Hepatocyte (in vitro differentiated cells): Measurements from ENCODE around the gene XYLT1. TPM values are rescaled to one million over a fixed set of nuclear protein-coding genes. Genes with fewer than 3 reads are reported as not detected.

Source experiments
- DNase-seq: peaks from one replicate; pipeline ENCODE4 v3.0.0-alpha.2; 2016; ENCODE audit warnings: low spot score
- H2AFZ ChIP-seq: fragments of 200-600 bp; sonication (generic); 2 replicates; pipeline ENCODE4 v1.6.0; 2016; ENCODE audit warnings: antibody characterized with exemption, mild to moderate bottlenecking
- H3K27ac ChIP-seq: fragments of 200-600 bp; sonication (generic); 2 replicates; pipeline ENCODE4 v1.5.1; 2016; ENCODE audit warnings: mild to moderate bottlenecking
- H3K27me3 ChIP-seq: fragments of 200-600 bp; sonication (generic); 2 replicates; pipeline ENCODE4 v1.6.1; 2016
- H3K36me3 ChIP-seq: fragments of 200-600 bp; sonication (generic); replicated peaks from 2 replicates; pipeline ENCODE4 v1.5.1; 2016; ENCODE audit warnings: low read depth; ENCODE audit not compliant: insufficient read depth
- H3K4me1 ChIP-seq: fragments of 200-600 bp; sonication (generic); 2 replicates; pipeline ENCODE4 v1.5.1; 2016; ENCODE audit warnings: mild to moderate bottlenecking, moderate library complexity; ENCODE audit not compliant: insufficient read depth
- H3K4me2 ChIP-seq: fragments of 200-600 bp; sonication (generic); 2 replicates; pipeline ENCODE4 v1.6.0; 2016
- H3K4me3 ChIP-seq: fragments of 200-600 bp; sonication (generic); 2 replicates; pipeline ENCODE4 v1.5.1; 2016; ENCODE audit warnings: mild to moderate bottlenecking
- H3K79me2 ChIP-seq: fragments of 200-600 bp; sonication (generic); 2 replicates; pipeline ENCODE4 v1.6.0; 2017; ENCODE audit warnings: mild to moderate bottlenecking
- H3K9me2 ChIP-seq: fragments of 200-600 bp; sonication (generic); replicated peaks from 2 replicates; pipeline ENCODE4 v1.6.0; 2017; ENCODE audit warnings: mild to moderate bottlenecking; ENCODE audit not compliant: insufficient read depth
- H3K9me3 ChIP-seq: fragments of 200-600 bp; sonication (generic); 2 replicates; pipeline ENCODE4 v1.5.1; 2016; ENCODE audit warnings: low read depth, mild to moderate bottlenecking
- H4K20me1 ChIP-seq: fragments of 200-600 bp; sonication (generic); 2 replicates; pipeline ENCODE4 v1.6.0; 2016; ENCODE audit warnings: mild to moderate bottlenecking; ENCODE audit not compliant: insufficient read depth, poor library complexity, severe bottlenecking
- CTCF ChIP-seq: fragments of 200-600 bp; sonication (generic); IDR thresholded peaks from 2 replicates; pipeline ENCODE4 v1.5.1; 2016; ENCODE audit warnings: antibody characterized with exemption, mild to moderate bottlenecking; ENCODE audit not compliant: poor library complexity
- EZH2 ChIP-seq: fragments of 200-600 bp; sonication (generic); IDR thresholded peaks from 2 replicates; pipeline ENCODE4 v1.6.1; 2016; ENCODE audit warnings: antibody characterized with exemption, mild to moderate bottlenecking, borderline replicate concordance
- EZH2phosphoT487 ChIP-seq: fragments of 200-600 bp; sonication (generic); IDR thresholded peaks from one replicate; pipeline ENCODE4 v1.6.1; 2018; ENCODE audit warnings: antibody characterized with exemption, mild to moderate bottlenecking, low read depth, moderate library complexity; ENCODE audit not compliant: unreplicated experiment, severe bottlenecking
- WGBS: methylation state at CpG from one replicate; pipeline ENCODE4 v1.1.6; 2016; ENCODE audit warnings: low lambda C conversion rate; ENCODE audit errors: missing lambda C conversion rate; 5-methylcytosine and 5-hydroxymethylcytosine counted together
- polyA plus RNA-seq: library from polyadenylated mRNA; unstranded; fragments of >200 nt; fragmentation: Nextera tagmentation; extraction: Ambion mirVana; gene quantifications from 2 replicates; pipeline ENCODE4 v1.2.1, GENCODE V29; 2016
- total RNA-seq: library from RNA; depleted of rRNA; stranded (reverse); fragments of >200 nt; gene quantifications from 2 replicates; pipeline ENCODE4 v1.2.3, GENCODE V29; 2014

XYLT1 gene
- total and polyA plus RNA-seq, 2 experiments from 2014 or later: 6.9 to 13.7 TPM

GRCh38 chr16:17245776-17246175, 225.0 kb downstream of the XYLT1 start:
- Histone ChIP-seq H3K36me3 (no peaks in the 10 kb centered on the region), H4K20me1 (peaks cover 7% of the 10 kb centered on the region), H3K79me2 (no peaks in the 10 kb centered on the region), H3K9me2 (no peaks in the 10 kb centered on the region), H2AFZ (no peak overlapping the region), H3K9me3 (no peaks in the 10 kb centered on the region), H3K27ac (no peak overlapping the region), H3K4me2 (no peak overlapping the region), H3K4me1 (no peaks in the 10 kb centered on the region), H3K27me3 (no peaks in the 10 kb centered on the region), H3K4me3 (no peak overlapping the region)
- 63% methylated on average over 6 of the region's 6 CpGs for WGBS
- TF ChIP-seq EZH2 (no peak), EZH2phosphoT487 (no peak), CTCF (no peak)
- no peak for DNase-seq

GRCh38 chr16:17244872-17245551, 225.7 kb downstream of the XYLT1 start:
- H4K20me1 ChIP-seq: peaks cover 10% of the 10 kb centered on the region
- DNase-seq: no peak
- H3K4me3 ChIP-seq: no peak overlapping the region
- no peaks in the 10 kb centered on the region for H3K9me3 ChIP-seq
- no peaks in the 10 kb centered on the region for H3K79me2 ChIP-seq
- H3K27ac ChIP-seq: no peak overlapping the region
- no peak overlapping the region for H3K4me2 ChIP-seq
- H3K36me3 ChIP-seq: no peaks in the 10 kb centered on the region
- H2AFZ ChIP-seq: no peak overlapping the region
- no peaks in the 10 kb centered on the region for H3K27me3 ChIP-seq
- no peaks in the 10 kb centered on the region for H3K4me1 ChIP-seq
- WGBS: 82% methylated on average over 9 of the region's 9 CpGs
- no peaks in the 10 kb centered on the region for H3K9me2 ChIP-seq
- TF ChIP-seq EZH2phosphoT487: no peak
- no peak for TF ChIP-seq EZH2
- TF ChIP-seq CTCF: no peak

GRCh38 chr16:17241264-17241835, 229.4 kb downstream of the XYLT1 start:
- Histone ChIP-seq H3K27ac (no peak overlapping the region), H2AFZ (no peak overlapping the region), H3K79me2 (no peaks in the 10 kb centered on the region), H3K9me3 (no peaks in the 10 kb centered on the region), H3K4me3 (no peak overlapping the region), H3K9me2 (no peaks in the 10 kb centered on the region), H3K36me3 (no peaks in the 10 kb centered on the region), H3K4me1 (no peaks in the 10 kb centered on the region), H3K4me2 (no peak overlapping the region), H3K27me3 (no peaks in the 10 kb centered on the region), H4K20me1 (peaks cover 6% of the 10 kb centered on the region)
- no peak for DNase-seq
- WGBS: 94% methylated on average over 8 of the region's 8 CpGs
- no peak for TF ChIP-seq EZH2phosphoT487
- TF ChIP-seq CTCF: no peak
- no peak for TF ChIP-seq EZH2
